ENCODE measurements around the gene SENP6. TPM values are rescaled to one million over a fixed set of nuclear protein-coding genes. Genes with fewer than 3 reads are reported as not detected.

The SENP6 gene
- total and polyA plus RNA-seq, 9 of the 15 experiments (the other 6 are each of a cell fraction or from before 2014, with no cell fraction given), result 11.1 to 79.4 (median 46.8) TPM

GRCh38 chr6:75620381-75621304 lies 19.0 kb downstream of the SENP6 start (continued):
- TF ChIP-seq ZFP91 (CRISPR knock-in tag; IDR thresholded peaks at IDR 0.05), result no peak
- no peak for TF ChIP-seq TAF15 (IDR thresholded peaks at IDR 0.05; ENCODE audit: low read depth, low read length)
- TF ChIP-seq FOXA3 (CRISPR knock-in tag; conservative IDR thresholded peaks at IDR 0.05 in 1 of 2, IDR thresholded peaks at IDR 0.05 in 1 of 2), result no peak
- TF ChIP-seq ZBTB49 (CRISPR knock-in tag; IDR thresholded peaks at IDR 0.05; ENCODE audit: borderline replicate concordance), result no peak
- TF ChIP-seq EHMT2 (IDR thresholded peaks at IDR 0.05), result no peak

All from K562 (cell line).